Suprapubic skin (tissue), 4 donors: ENCODE data around the gene NCAN. TPM values are rescaled to one million over a fixed set of nuclear protein-coding genes. Genes with fewer than 3 reads are reported as not detected.

Source experiments
- DNase-seq, 2 donors: peaks; one replicate each; pipeline ENCODE4 v3.0.0-alpha.2; 2019; ENCODE audit warnings: low spot score in 2 of 2
- H3K27ac ChIP-seq: fragments of 200-600 bp; sonication (generic); one replicate; pipeline ENCODE4 v1.5.1; 2019
- H3K27me3 ChIP-seq: fragments of 200-600 bp; sonication (generic); one replicate; pipeline ENCODE4 v1.5.1; 2019
- H3K36me3 ChIP-seq: fragments of 200-600 bp; sonication (generic); one replicate; pipeline ENCODE4 v1.5.1; 2019
- H3K4me1 ChIP-seq: fragments of 200-600 bp; sonication (generic); one replicate; pipeline ENCODE4 v1.5.1; 2019
- H3K4me3 ChIP-seq: fragments of 200-600 bp; sonication (generic); one replicate; pipeline ENCODE4 v1.5.1; 2019; ENCODE audit warnings: mild to moderate bottlenecking
- H3K9me3 ChIP-seq: fragments of 200-600 bp; sonication (generic); one replicate; pipeline ENCODE4 v1.5.1; 2019
- CTCF ChIP-seq, 2 donors: fragments of 200-600 bp in 1 of 2; fragments of 450-650 bp in 1 of 2; sonication (generic) in 1 of 2; IDR thresholded peaks; one replicate each; pipeline ENCODE4 v1.5.1; 2016 to 2019; ENCODE audit warnings: antibody characterized with exemption in 2 of 2, mild to moderate bottlenecking in 1 of 2, moderate library complexity in 1 of 2
- EP300 ChIP-seq: sonication (generic); formaldehyde crosslinking; IDR thresholded peaks from one replicate; pipeline ENCODE4 v1.6.1; 2017; ENCODE audit warnings: antibody characterized with exemption
- POLR2A ChIP-seq, 2 donors: fragments of 450-650 bp; IDR thresholded peaks; one replicate each; pipeline ENCODE4 v1.6.1; 2017; ENCODE audit warnings: antibody characterized with exemption in 2 of 2, mild to moderate bottlenecking in 2 of 2, moderate library complexity in 2 of 2
- POLR2AphosphoS5 ChIP-seq, 3 donors: sonication (generic); formaldehyde crosslinking; IDR thresholded peaks; one replicate each; pipeline ENCODE4 v1.6.1; 2017; ENCODE audit warnings: antibody characterized with exemption in 3 of 3
- WGBS: methylation state at CpG from one replicate; pipeline ENCODE4 v1.1.5; 2018; 5-methylcytosine and 5-hydroxymethylcytosine counted together
- total RNA-seq, 4 donors: library from RNA; depleted of rRNA; stranded (reverse); fragments of >200 nt; gene quantifications; one replicate each; pipeline ENCODE4 v1.1.0, GENCODE V29; 2016

NCAN gene
- total RNA-seq, 4 donors from 2014 or later: not detected

DNA sequence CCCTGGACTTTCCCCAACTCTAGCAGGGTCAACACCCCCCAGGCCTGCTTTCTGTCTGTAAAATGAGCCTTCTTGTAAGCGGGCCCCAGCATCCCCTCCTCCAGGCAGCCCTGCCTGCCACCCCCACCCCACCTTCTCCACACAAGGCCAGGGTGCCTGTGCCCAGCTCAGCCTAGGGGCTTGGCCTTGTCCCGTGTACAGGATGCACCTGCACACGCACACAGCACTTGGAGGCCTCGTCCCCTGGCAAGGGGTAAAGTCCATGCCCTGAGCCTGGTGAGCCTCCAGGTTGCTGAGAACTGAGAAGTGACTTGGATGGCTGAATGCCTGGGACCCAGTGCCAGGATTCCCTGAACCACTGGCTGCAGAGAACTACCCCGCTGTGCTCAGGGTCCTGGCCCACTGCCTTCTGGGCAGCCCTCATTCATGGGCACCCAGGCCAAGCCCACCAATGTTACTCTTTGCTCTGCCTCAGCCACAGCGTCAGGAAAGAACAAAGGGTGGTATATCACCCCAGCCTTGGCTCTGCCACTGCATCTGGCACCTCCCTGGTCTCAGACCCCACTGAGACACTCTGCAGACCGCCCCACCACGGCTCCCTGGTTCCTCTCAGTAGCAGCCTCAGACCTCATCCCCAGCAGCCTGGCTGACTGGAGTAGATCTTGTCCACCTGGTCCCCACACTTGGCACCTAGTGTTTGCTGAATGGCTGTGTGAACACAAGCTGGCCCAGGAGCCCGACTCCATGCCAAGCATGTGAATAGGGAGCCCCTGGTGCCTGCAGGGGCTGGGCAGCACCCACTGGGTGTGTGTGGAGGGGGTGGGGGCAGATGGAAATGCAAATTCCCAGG lies 63.2 kb downstream of the NCAN start:
- H3K4me3 ChIP-seq: no peak overlapping the region
- WGBS: 45% methylated on average over 4 of the region's 9 CpGs
- peaks cover 7% of the 10 kb centered on the region for H3K27me3 ChIP-seq
- TF ChIP-seq CTCF (IDR thresholded peaks at IDR 0.05) (no peak), EP300 (no peak), POLR2A (IDR thresholded peaks at IDR 0.05) (no peak), POLR2AphosphoS5 (IDR thresholded peaks at IDR 0.05) (no peak)
- H3K36me3 ChIP-seq: peaks cover 47% of the 10 kb centered on the region
- H3K4me1 ChIP-seq: peaks cover 7% of the 10 kb centered on the region
- no peaks in the 10 kb centered on the region for H3K9me3 ChIP-seq
- DNase-seq: no peak
- no peak overlapping the region for H3K27ac ChIP-seq

GRCh38 chr19:19276386-19276785 lies 64.6 kb downstream of the NCAN start:
- H3K36me3 ChIP-seq: peaks cover 62% of the 10 kb centered on the region
- H3K4me1 ChIP-seq: peaks cover 7% of the 10 kb centered on the region
- 90% methylated on average over 12 of the region's 12 CpGs for WGBS
- H3K4me3 ChIP-seq: no peak overlapping the region
- no peak for DNase-seq
- H3K27me3 ChIP-seq: peaks cover 7% of the 10 kb centered on the region
- H3K27ac ChIP-seq: no peak overlapping the region
- TF ChIP-seq EP300 (no peak), CTCF (IDR thresholded peaks at IDR 0.05) (no peak), POLR2A (IDR thresholded peaks at IDR 0.05) (no peak), POLR2AphosphoS5 (IDR thresholded peaks at IDR 0.05) (no peak)
- no peaks in the 10 kb centered on the region for H3K9me3 ChIP-seq

DNA sequence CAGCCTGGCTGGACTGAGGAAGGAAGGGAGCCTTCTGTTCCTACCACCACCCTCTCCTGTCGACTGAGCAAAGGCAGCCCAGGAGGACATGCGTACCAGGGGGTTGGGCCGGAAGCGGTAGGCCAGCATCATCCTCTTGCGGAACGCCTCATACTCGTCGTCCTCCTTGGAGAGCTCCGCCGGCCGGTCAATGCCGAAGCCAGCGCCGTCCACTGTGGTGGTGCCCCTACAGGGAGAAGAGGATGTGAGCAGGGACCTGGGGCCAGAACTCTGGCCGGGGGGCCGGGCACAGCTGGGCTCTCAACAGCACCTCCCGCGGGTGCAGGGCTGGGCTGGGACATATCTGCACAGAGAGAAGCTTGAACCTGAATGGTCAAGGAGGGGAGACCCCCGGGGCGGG lies 65.1 kb downstream of the NCAN start:
- peaks cover 7% of the 10 kb centered on the region for H3K4me1 ChIP-seq
- no peak overlapping the region for H3K4me3 ChIP-seq
- DNase-seq: no peak
- WGBS: 93% methylated on average over 18 of the region's 20 CpGs
- no peak overlapping the region for H3K27ac ChIP-seq
- peaks cover 7% of the 10 kb centered on the region for H3K27me3 ChIP-seq
- H3K36me3 ChIP-seq: peaks cover 66% of the 10 kb centered on the region
- H3K9me3 ChIP-seq: no peaks in the 10 kb centered on the region
- TF ChIP-seq EP300 (no peak), POLR2AphosphoS5 (IDR thresholded peaks at IDR 0.05) (no peak), CTCF (IDR thresholded peaks at IDR 0.05) (no peak), POLR2A (IDR thresholded peaks at IDR 0.05) (no peak)

- H3K4me3 ChIP-seq: no peak overlapping the region
- 90% methylated on average over 4 of the region's 7 CpGs for WGBS
- DNase-seq: no peak
- H3K9me3 ChIP-seq: no peaks in the 10 kb centered on the region
- H3K27me3 ChIP-seq: peaks cover under 1% of the 10 kb centered on the region
- peaks cover under 1% of the 10 kb centered on the region for H3K4me1 ChIP-seq
- no peak overlapping the region for H3K27ac ChIP-seq
- TF ChIP-seq CTCF (IDR thresholded peaks at IDR 0.05) (no peak), POLR2A (IDR thresholded peaks at IDR 0.05) (no peak), POLR2AphosphoS5 (IDR thresholded peaks at IDR 0.05) (no peak), EP300 (no peak)
- peaks cover 78% of the 10 kb centered on the region for H3K36me3 ChIP-seq
Observed at GRCh38 chr19:19278315-19278714, 66.6 kb downstream of the NCAN start.

DNA sequence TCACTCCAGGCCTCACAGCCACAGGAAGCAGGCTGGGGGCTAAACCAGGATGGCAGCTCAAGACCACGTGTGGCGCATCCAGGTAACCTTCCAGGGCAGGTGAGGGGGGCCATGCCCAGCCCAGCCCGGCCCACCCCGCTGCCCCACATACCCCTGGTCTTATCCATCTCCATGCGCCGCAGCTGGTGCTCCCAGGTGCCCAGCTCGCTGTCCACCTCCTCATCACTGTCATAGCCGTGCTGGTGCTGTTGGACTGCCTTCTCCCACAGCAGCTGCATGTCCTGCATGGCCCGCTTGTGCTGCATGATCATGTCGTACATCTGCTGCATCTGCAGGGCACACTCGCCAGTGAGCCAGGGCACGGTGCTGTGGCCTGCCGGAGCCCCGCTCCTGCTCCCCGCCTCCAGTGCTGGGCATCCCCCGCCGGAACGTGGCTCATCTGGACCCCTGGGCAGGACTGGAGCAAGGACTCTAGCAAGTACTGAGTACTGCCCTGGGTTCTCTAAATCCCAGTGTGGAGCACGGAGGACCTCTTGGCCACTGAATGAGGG lies 67.4 kb downstream of the NCAN start:
- Histone ChIP-seq H3K9me3 (no peaks in the 10 kb centered on the region), H3K4me1 (no peaks in the 10 kb centered on the region), H3K4me3 (no peak overlapping the region), H3K36me3 (peaks cover 82% of the 10 kb centered on the region), H3K27ac (no peak overlapping the region), H3K27me3 (no peaks in the 10 kb centered on the region)
- TF ChIP-seq POLR2A (IDR thresholded peaks at IDR 0.05) (no peak), CTCF (IDR thresholded peaks at IDR 0.05) (no peak), EP300 (no peak), POLR2AphosphoS5 (IDR thresholded peaks at IDR 0.05) (no peak)
- no peak for DNase-seq
- WGBS: 88% methylated on average over 15 of the region's 19 CpGs
